H4 (cell line): ENCODE results near the gene KLHL29. TPM values are rescaled to one million over a fixed set of nuclear protein-coding genes. Genes with fewer than 3 reads are reported as not detected.

Experiments used
- DNase-seq: peaks from one replicate; pipeline ENCODE4 v3.0.0-alpha.2; 2015; ENCODE audit warnings: low spot score
- total RNA-seq: library from RNA; depleted of rRNA; stranded (reverse); fragments of >200 nt; shearing (Covaris generic); gene quantifications from 2 replicates; pipeline ENCODE4 v1.2.3, GENCODE V29; 2014

The KLHL29 gene
- total RNA-seq, 1 experiment from 2014 or later: 1.8 TPM

- DNase-seq: no peak
These were observed 90.5 kb downstream of the KLHL29 start for GRCh38 chr2:23475473-23475872.

GRCh38 chr2:23476786-23477185, 91.8 kb downstream of the KLHL29 start:
- DNase-seq: no peak

- no peak for DNase-seq
These were observed 92.4 kb downstream of the KLHL29 start for GRCh38 chr2:23477392-23477791.

- no peak for DNase-seq
These were observed 93.3 kb downstream of the KLHL29 start for GRCh38 chr2:23478087-23478932.

- DNase-seq: no peak
These were observed 94.1 kb downstream of the KLHL29 start for GRCh38 chr2:23478933-23479683.

GRCh38 chr2:23480957-23481797, 96.2 kb downstream of the KLHL29 start:
- peak; percentile 48 for DNase-seq

- DNase-seq: no peak
These were observed 97.2 kb downstream of the KLHL29 start for GRCh38 chr2:23482188-23482587.

GRCh38 chr2:23482607-23483006, 97.6 kb downstream of the KLHL29 start:
- DNase-seq: no peak

- no peak for DNase-seq
These were observed 98.8 kb downstream of the KLHL29 start for GRCh38 chr2:23483791-23484190.

- no peak for DNase-seq
These were observed 99.3 kb downstream of the KLHL29 start for GRCh38 chr2:23484275-23484674.

- no peak for DNase-seq
These were observed 99.8 kb downstream of the KLHL29 start for GRCh38 chr2:23484767-23485166.

- no peak for DNase-seq
These were observed 100.3 kb downstream of the KLHL29 start for GRCh38 chr2:23485261-23485660.

GRCh38 chr2:23485841-23486683, 101.1 kb downstream of the KLHL29 start:
- DNase-seq: no peak

GRCh38 chr2:23486684-23487075, 101.7 kb downstream of the KLHL29 start:
- DNase-seq: peak; percentile 13

GRCh38 chr2:23487735-23488492, 102.9 kb downstream of the KLHL29 start:
- peak; percentile 17 for DNase-seq

GRCh38 chr2:23488584-23488983, 103.6 kb downstream of the KLHL29 start:
- DNase-seq: no peak

- DNase-seq: no peak
These were observed 104.7 kb downstream of the KLHL29 start for GRCh38 chr2:23489471-23490322.

GRCh38 chr2:23491591-23492336, 106.8 kb downstream of the KLHL29 start:
- DNase-seq: no peak

GRCh38 chr2:23492337-23492675, 107.3 kb downstream of the KLHL29 start:
- DNase-seq: no peak
